ENCODE measurements around the gene KCTD1. TPM values are rescaled to one million over a fixed set of nuclear protein-coding genes. Genes with fewer than 3 reads are reported as not detected.
"Not testable (repeated sequence)": the region's sequence is repeated elsewhere in the genome, so short reads cannot be mapped to it uniquely, and the experiment has no call there.

The KCTD1 gene
- total RNA-seq, 1 donor from 2014 or later, result 31.8 TPM

GRCh38 chr18:26438980-26439379, 109.4 kb downstream of the KCTD1 start:
- H4K20me1 ChIP-seq (ENCODE audit: insufficient read depth, low read length), result no peaks in the 10 kb centered on the region
- no peaks in the 10 kb centered on the region for H3K79me2 ChIP-seq (ENCODE audit: insufficient read depth, low read length)
- no peak for DNase-seq (ENCODE audit: low read depth)
- H3K4me3 Mint-ChIP-seq (ENCODE audit: unreplicated experiment), result no peak overlapping the region
- H3K9ac ChIP-seq (ENCODE audit: low read length), result no peak overlapping the region
- no peak overlapping the region for H3K27ac Mint-ChIP-seq (ENCODE audit: unreplicated experiment)
- H3K36me3 Mint-ChIP-seq (ENCODE audit: low read depth, unreplicated experiment), result no peaks in the 10 kb centered on the region
- TF ChIP-seq CTCF (IDR thresholded peaks at IDR 0.05; ENCODE audit: insufficient read depth, low read depth, low read length), result no peak
- peaks cover 5% of the 10 kb centered on the region for H3K27me3 Mint-ChIP-seq (ENCODE audit: low read depth, unreplicated experiment)
- H3K9me3 ChIP-seq (ENCODE audit: insufficient read depth, low read depth, low read length), result no peaks in the 10 kb centered on the region
- no peaks in the 10 kb centered on the region for H3K9me3 Mint-ChIP-seq (ENCODE audit: unreplicated experiment)
- H3K36me3 ChIP-seq (ENCODE audit: insufficient read depth, low read length), result no peaks in the 10 kb centered on the region
- no peaks in the 10 kb centered on the region for H3K27me3 ChIP-seq (ENCODE audit: insufficient read depth, low read length)
- H3K4me2 ChIP-seq (ENCODE audit: low read length), result no peak overlapping the region
- no peak overlapping the region for H3K27ac ChIP-seq (ENCODE audit: low read depth, low read length)
- H3K4me1 ChIP-seq (ENCODE audit: insufficient read depth, low read length), result peaks cover 8% of the 10 kb centered on the region
- H3K4me1 Mint-ChIP-seq (ENCODE audit: low read depth, unreplicated experiment), result peaks cover 21% of the 10 kb centered on the region
- FAIRE-seq, result no peak
- no peak overlapping the region for H2AFZ ChIP-seq (ENCODE audit: low read depth, low read length)
- H3K4me3 ChIP-seq (ENCODE audit: insufficient read depth, low read depth, low read length), result no peak overlapping the region

- H3K9me3 ChIP-seq (ENCODE audit: insufficient read depth, low read depth, low read length); H3K36me3 ChIP-seq (ENCODE audit: insufficient read depth, low read length); H3K36me3 Mint-ChIP-seq (ENCODE audit: low read depth, unreplicated experiment); H3K27ac ChIP-seq (ENCODE audit: low read depth, low read length); H3K4me3 ChIP-seq (ENCODE audit: insufficient read depth, low read depth, low read length); H3K27me3 ChIP-seq (ENCODE audit: insufficient read depth, low read length); H2AFZ ChIP-seq (ENCODE audit: low read depth, low read length); DNase-seq (ENCODE audit: low read depth); FAIRE-seq; H3K9me3 Mint-ChIP-seq (ENCODE audit: unreplicated experiment); H3K9ac ChIP-seq (ENCODE audit: low read length); H3K4me3 Mint-ChIP-seq (ENCODE audit: unreplicated experiment); H3K4me1 ChIP-seq (ENCODE audit: insufficient read depth, low read length); H3K27me3 Mint-ChIP-seq (ENCODE audit: low read depth, unreplicated experiment); H3K4me2 ChIP-seq (ENCODE audit: low read length); H3K27ac Mint-ChIP-seq (ENCODE audit: unreplicated experiment); H4K20me1 ChIP-seq (ENCODE audit: insufficient read depth, low read length); H3K79me2 ChIP-seq (ENCODE audit: insufficient read depth, low read length): not testable (repeated sequence)
- H3K4me1 Mint-ChIP-seq (ENCODE audit: low read depth, unreplicated experiment), result peaks cover 21% of the 10 kb centered on the region
Observed at GRCh38 chr18:26437634-26438033, 110.7 kb downstream of the KCTD1 start.

- peak overlapping the region; percentile 92 for H3K27ac Mint-ChIP-seq (ENCODE audit: unreplicated experiment)
- Histone ChIP-seq H2AFZ (ENCODE audit: low read depth, low read length) (no peak overlapping the region), H3K79me2 (ENCODE audit: insufficient read depth, low read length) (no peaks in the 10 kb centered on the region), H3K4me2 (ENCODE audit: low read length) (peak overlapping the region; percentile 54), H3K4me1 (ENCODE audit: insufficient read depth, low read length) (peaks cover 5% of the 10 kb centered on the region), H3K9ac (ENCODE audit: low read length) (no peak overlapping the region), H4K20me1 (ENCODE audit: insufficient read depth, low read length) (no peaks in the 10 kb centered on the region), H3K27ac (ENCODE audit: low read depth, low read length) (no peak overlapping the region), H3K4me3 (ENCODE audit: insufficient read depth, low read depth, low read length) (no peak overlapping the region), H3K27me3 (ENCODE audit: insufficient read depth, low read length) (no peaks in the 10 kb centered on the region), H3K36me3 (ENCODE audit: insufficient read depth, low read length) (no peaks in the 10 kb centered on the region), H3K9me3 (ENCODE audit: insufficient read depth, low read depth, low read length) (no peaks in the 10 kb centered on the region)
- peaks cover 5% of the 10 kb centered on the region for H3K27me3 Mint-ChIP-seq (ENCODE audit: low read depth, unreplicated experiment)
- TF ChIP-seq EZH2 (IDR thresholded peaks at IDR 0.05; ENCODE audit: insufficient read depth, low read length), result no peak
- no peak for TF ChIP-seq CTCF (IDR thresholded peaks at IDR 0.05; ENCODE audit: insufficient read depth, low read depth, low read length)
- peak; percentile 86 for DNase-seq (ENCODE audit: low read depth)
- peaks cover 17% of the 10 kb centered on the region for H3K4me1 Mint-ChIP-seq (ENCODE audit: low read depth, unreplicated experiment)
- H3K36me3 Mint-ChIP-seq (ENCODE audit: low read depth, unreplicated experiment), result no peaks in the 10 kb centered on the region
- no peaks in the 10 kb centered on the region for H3K9me3 Mint-ChIP-seq (ENCODE audit: unreplicated experiment)
- no peak for FAIRE-seq
- no peak overlapping the region for H3K4me3 Mint-ChIP-seq (ENCODE audit: unreplicated experiment)
Observed at GRCh38 chr18:26436176-26437051, 111.9 kb downstream of the KCTD1 start.

All from astrocyte (in vitro differentiated cells and primary cell).